ENCODE measurements around the gene CCL3.

DNA sequence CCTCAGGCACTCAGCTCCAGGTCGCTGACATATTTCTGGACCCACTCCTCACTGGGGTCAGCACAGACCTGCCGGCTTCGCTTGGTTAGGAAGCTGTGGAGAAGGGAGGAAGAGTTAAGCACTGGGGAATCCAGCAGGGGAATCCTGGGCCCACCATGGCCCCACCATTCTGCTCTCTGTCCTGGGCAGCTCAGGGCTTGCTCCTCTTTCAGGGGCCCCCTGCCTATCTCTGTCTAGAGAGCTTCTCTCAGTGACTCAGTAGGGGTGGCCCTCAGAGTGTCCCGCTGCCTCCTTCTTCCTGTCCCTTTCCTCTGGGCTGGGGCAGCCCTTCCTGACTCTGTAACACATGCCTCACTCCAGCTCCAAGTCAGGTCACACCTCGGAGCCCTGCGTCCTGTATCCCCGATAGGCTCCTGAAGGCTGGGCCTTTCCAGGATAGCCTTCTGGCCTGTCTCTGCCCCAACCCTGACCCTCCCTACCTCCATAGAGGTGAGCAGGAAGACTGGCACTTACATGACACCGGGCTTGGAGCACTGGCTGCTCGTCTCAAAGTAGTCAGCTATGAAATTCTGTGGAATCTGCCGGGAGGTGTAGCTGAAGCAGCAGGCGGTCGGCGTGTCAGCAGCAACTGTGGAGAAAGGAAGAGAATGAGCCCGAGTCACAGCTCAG lies 1.1 kb downstream of the CCL3 start:
- no peak for TF ChIP-seq CTCF (IDR thresholded peaks at IDR 0.05; ENCODE audit: low read depth, low read length, poor library complexity, severe bottlenecking)
- no peak for TF ChIP-seq EZH2phosphoT487 (IDR thresholded peaks at IDR 0.05; ENCODE audit: borderline replicate concordance, low read length)

Data from DOHH2 (cell line).